AG04450 (cell line): ENCODE measurements around the gene CFAP99. TPM values are rescaled to one million over a fixed set of nuclear protein-coding genes. Genes with fewer than 3 reads are reported as not detected.

ENCODE experiments used
- CTCF ChIA-PET: fragments of 300-600, 350-600 bp; formaldehyde crosslinking; extraction: SDS; loops from one replicate; lab custom pipeline; 2022; ENCODE audit warnings: antibody characterized with exemption, inconsistent platforms; lab: Charles Lee
- POLR2A ChIA-PET: fragments of 350-600 bp; formaldehyde crosslinking; extraction: SDS; loops from one replicate; lab custom pipeline; 2021; ENCODE audit warnings: antibody characterized with exemption, inconsistent platforms; lab: Yijun Ruan, JAX
- DNase-seq: peaks from one replicate; pipeline ENCODE4 v3.0.0-alpha.2; 2011; ENCODE audit warnings: low read depth, low spot score
- H3K27ac ChIP-seq: one replicate; pipeline ENCODE4 v1.5.1; 2012; ENCODE audit warnings: low read depth, low read length, control low read depth
- H3K27me3 ChIP-seq: one replicate; pipeline ENCODE4 v1.6.0; 2012; ENCODE audit warnings: low read length; ENCODE audit not compliant: control insufficient read depth, insufficient read depth
- H3K4me3 ChIP-seq: 2 replicates; pipeline ENCODE4 v1.5.1; 2011; ENCODE audit warnings: mild to moderate bottlenecking, low read depth, low read length, control low read depth
- H3K9me3 ChIP-seq: 2 replicates; pipeline ENCODE4 v1.5.1; 2012; ENCODE audit warnings: low read length; ENCODE audit not compliant: control insufficient read depth, insufficient read depth
- polyA plus RNA-seq: library from polyadenylated mRNA; depleted of rRNA; stranded (reverse); fragments of >200 nt; gene quantifications from 2 replicates; pipeline ENCODE4 v1.2.3, GENCODE V29; 2011
- TF ChIP-seq, protein P1 (sequence below): IDR thresholded peaks from 2 replicates; pipeline ENCODE4 v1.5.1; 2011; ENCODE audit warnings: low read depth, low read length, control low read depth, inconsistent platforms

Gene CFAP99
- polyA plus RNA-seq, 1 experiment = not detected

DNA sequence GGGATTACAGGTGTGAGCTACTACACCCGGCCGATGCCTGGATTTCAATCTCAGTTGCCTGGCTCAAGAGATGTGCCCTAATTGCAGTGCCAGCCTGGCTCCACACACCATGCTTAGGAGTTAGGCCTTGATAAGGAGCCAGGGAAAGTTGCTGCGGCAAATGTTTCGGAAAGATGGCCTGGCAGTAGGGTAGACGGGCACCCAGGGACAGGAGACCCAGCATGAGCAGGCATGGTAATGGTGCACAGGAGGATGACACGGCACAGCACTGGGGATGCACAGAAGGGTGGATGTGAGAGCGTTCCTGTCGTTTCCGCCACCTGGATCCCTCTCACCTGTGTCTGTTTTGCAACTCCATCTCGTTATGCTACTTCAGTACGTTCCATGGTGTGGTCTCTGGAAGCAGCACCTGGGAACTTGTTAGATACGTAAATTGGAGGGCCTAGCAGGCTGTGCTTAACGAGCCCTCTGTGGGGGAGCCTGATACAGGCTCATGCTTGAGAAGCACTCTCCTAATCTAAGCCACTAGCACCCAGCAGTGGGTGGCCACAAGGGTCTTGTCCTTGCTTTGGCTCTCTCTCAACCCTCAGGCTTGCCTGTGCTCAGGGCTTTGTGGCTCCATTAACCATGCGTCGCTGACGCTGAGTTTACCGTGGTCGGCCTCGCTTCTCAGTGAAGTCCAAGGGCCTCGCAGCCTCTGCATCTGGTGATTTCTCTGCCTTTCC, 70.5 kb downstream of the CFAP99 start:
- H3K9me3 ChIP-seq = no peaks in the 10 kb centered on the region
- H3K27me3 ChIP-seq = no peaks in the 10 kb centered on the region
- no peak for DNase-seq
- H3K4me3 ChIP-seq = no peak overlapping the region
- POLR2A ChIA-PET = no interaction called here
- CTCF ChIA-PET = no interaction called here
- TF ChIP-seq, protein P1, sequence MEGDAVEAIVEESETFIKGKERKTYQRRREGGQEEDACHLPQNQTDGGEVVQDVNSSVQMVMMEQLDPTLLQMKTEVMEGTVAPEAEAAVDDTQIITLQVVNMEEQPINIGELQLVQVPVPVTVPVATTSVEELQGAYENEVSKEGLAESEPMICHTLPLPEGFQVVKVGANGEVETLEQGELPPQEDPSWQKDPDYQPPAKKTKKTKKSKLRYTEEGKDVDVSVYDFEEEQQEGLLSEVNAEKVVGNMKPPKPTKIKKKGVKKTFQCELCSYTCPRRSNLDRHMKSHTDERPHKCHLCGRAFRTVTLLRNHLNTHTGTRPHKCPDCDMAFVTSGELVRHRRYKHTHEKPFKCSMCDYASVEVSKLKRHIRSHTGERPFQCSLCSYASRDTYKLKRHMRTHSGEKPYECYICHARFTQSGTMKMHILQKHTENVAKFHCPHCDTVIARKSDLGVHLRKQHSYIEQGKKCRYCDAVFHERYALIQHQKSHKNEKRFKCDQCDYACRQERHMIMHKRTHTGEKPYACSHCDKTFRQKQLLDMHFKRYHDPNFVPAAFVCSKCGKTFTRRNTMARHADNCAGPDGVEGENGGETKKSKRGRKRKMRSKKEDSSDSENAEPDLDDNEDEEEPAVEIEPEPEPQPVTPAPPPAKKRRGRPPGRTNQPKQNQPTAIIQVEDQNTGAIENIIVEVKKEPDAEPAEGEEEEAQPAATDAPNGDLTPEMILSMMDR = no peak
- H3K27ac ChIP-seq = no peak overlapping the region

DNA sequence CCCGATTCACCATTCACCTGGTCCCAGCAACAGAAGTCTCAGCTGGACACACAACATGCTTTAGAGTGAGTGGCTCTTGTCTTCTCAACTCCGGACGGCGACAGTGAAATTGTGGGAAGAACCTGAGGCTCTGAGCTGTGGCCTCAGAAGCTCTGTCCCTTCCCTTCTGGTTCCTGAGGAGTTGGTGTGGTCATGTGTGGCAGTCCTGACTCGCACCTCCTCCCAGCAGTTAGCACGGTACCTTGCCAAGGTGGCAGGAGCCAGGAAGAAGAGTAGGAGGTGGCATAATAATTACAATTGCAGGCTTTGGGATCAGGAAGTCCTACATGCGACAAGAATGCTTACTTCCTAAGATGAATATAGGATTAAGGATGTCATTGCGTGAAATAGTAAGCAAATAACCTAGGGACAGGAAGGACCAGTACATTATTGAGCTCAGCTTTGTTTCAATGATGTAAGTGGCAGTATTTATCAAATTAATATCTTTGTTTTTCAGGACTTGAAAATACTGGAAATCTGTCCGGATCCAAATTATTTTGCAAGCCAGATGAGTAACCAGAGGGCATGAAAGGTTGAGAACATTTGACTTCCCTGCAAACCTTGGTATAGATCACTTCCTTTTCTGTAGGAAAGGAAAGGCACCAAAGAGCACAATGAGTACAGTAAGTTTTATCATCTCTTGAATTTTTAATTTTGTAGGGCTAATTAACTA, 71.2 kb downstream of the CFAP99 start:
- DNase-seq = no peak
- no peak overlapping the region for H3K27ac ChIP-seq
- CTCF ChIA-PET = interaction anchor here (1.2 kb wide), 1 partner anchor 270 kb away, joined by 4 read pairs; no protein-coding TSS in a partner anchor
- H3K4me3 ChIP-seq = no peak overlapping the region
- POLR2A ChIA-PET = interaction anchor here (1.1 kb wide), 1 partner anchor 228 kb away, joined by 3 read pairs; the partner anchor contains the start of gene MXD4
- no peaks in the 10 kb centered on the region for H3K9me3 ChIP-seq
- TF ChIP-seq, protein P1 = no peak
- H3K27me3 ChIP-seq = no peaks in the 10 kb centered on the region

DNA sequence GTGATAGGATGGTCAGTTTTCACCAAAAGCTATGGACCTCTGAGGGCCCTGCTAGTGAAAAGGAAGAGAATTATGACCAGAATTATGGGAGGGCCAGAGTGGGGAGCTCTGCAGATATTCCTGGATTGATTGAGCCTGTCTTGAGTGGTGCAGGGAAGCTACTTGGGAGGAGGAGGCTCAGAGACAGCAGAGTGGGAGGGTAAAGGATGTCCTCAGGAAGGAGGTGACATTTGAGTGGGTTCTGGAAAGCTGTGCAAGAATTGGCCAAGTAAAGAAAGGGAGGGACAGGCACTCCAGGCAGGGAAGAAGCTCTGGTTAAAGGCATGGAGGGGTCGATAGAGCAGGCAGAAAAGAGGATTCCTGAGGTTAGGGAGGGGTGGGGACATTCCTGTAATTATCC, 74.2 kb downstream of the CFAP99 start:
- ChIA-PET POLR2A (interaction anchor here (0.6 kb wide), 1 partner anchor 30 kb away, joined by 8 read pairs; no protein-coding TSS in a partner anchor), CTCF (no interaction called here)
- TF ChIP-seq, protein P1 = no peak
- Histone ChIP-seq H3K27me3 (no peaks in the 10 kb centered on the region), H3K4me3 (no peak overlapping the region), H3K9me3 (no peaks in the 10 kb centered on the region), H3K27ac (no peak overlapping the region)
- DNase-seq = no peak

DNA sequence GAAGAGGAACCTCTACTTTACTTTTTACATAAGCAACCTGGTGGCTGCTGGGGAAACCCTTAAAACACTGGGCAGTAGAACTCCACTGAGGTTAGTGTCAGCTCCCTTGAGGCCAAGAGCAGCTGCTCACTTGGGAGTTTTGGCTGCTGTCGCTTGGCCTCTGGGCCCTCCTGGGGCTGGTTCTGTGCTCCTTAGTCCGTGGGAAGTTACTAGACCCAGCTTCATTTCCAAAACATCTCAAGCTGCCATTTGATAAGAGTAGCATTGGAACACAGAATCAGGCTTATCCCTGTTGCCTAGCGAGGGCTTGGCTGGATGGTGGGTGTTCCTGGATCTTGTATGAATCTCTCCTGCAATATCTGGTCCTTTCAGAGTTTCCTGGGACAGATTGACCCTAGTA, 76.2 kb downstream of the CFAP99 start:
- H3K4me3 ChIP-seq = no peak overlapping the region
- H3K27ac ChIP-seq = no peak overlapping the region
- ChIA-PET CTCF (interaction anchor here (2.0 kb wide), 1 partner anchor 275 kb away, joined by 7 read pairs; no protein-coding TSS in a partner anchor), POLR2A (no interaction called here)
- H3K9me3 ChIP-seq = no peaks in the 10 kb centered on the region
- H3K27me3 ChIP-seq = no peaks in the 10 kb centered on the region
- no peak for DNase-seq
- TF ChIP-seq, protein P1 = no peak

DNA sequence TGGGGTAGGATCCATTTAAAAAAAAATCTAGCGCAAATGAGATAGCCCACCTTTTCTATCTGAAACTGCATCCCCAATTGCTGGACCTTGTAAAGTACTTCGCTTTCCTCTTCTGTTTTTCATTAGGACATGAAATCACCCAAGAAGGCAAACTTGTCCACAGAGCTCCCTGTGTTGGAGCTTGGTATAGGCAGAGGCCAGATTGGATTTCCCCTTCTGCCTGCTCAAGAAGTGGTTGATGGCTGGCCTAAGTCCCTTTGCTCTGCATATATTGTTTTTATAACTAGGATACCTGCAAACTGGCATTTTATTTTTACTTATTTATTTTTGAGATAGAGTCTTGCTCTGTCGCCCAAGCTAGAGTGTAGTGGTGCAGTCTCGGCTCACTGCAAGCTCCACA, 78.6 kb downstream of the CFAP99 start:
- CTCF ChIA-PET = no interaction called here
- no peak for DNase-seq
- POLR2A ChIA-PET = no interaction called here

More for the DNA sequence above, 78.6 kb downstream of the CFAP99 start:
- no peaks in the 10 kb centered on the region for H3K27me3 ChIP-seq
- TF ChIP-seq, protein P1 = no peak
- no peak overlapping the region for H3K4me3 ChIP-seq
- H3K9me3 ChIP-seq = no peaks in the 10 kb centered on the region
- H3K27ac ChIP-seq = no peak overlapping the region
